Immature natural killer cell (primary cell): Measurements from ENCODE around the gene ZSWIM7. TPM values are rescaled to one million over a fixed set of nuclear protein-coding genes. Genes with fewer than 3 reads are reported as not detected.

Source experiments
- DNase-seq, 3 donors: peaks; one replicate each; pipeline ENCODE4 v3.0.0; 2022; ENCODE audit warnings: mixed read lengths in 1 of 3
- H3K27ac Mint-ChIP-seq, 6 donors: one replicate each; pipeline ENCODE4 v1.8.0; 2020; ENCODE audit warnings: mixed read lengths in 6 of 6, mild to moderate bottlenecking in 5 of 6, inconsistent platforms in 4 of 6, moderate library complexity in 3 of 6
- H3K27me3 Mint-ChIP-seq, 3 donors: one replicate each; pipeline ENCODE4 v1.8.0; 2020 to 2021; ENCODE audit warnings: low read depth in 3 of 3, mild to moderate bottlenecking in 3 of 3, mixed read lengths in 3 of 3, moderate library complexity in 3 of 3, inconsistent platforms in 1 of 3
- H3K36me3 Mint-ChIP-seq, 3 donors: one replicate each; pipeline ENCODE4 v1.8.0; 2020; ENCODE audit warnings: mixed read lengths in 3 of 3, inconsistent platforms in 2 of 3, mild to moderate bottlenecking in 2 of 3
- H3K4me1 Mint-ChIP-seq, 2 donors: one replicate each; pipeline ENCODE4 v1.8.0; 2020; ENCODE audit warnings: inconsistent platforms in 2 of 2, mild to moderate bottlenecking in 2 of 2, mixed read lengths in 2 of 2, moderate library complexity in 1 of 2
- H3K4me3 Mint-ChIP-seq, 5 donors: one replicate each; pipeline ENCODE4 v1.8.0; 2020; ENCODE audit warnings: mild to moderate bottlenecking in 5 of 5, mixed read lengths in 5 of 5, inconsistent platforms in 3 of 5, moderate library complexity in 3 of 5
- H3K9me3 Mint-ChIP-seq, 6 donors: one replicate each; pipeline ENCODE4 v1.8.0; 2020; ENCODE audit warnings: mild to moderate bottlenecking in 6 of 6, mixed read lengths in 6 of 6, inconsistent platforms in 4 of 6, moderate library complexity in 3 of 6
- polyA plus RNA-seq, 3 donors: library from polyadenylated mRNA; unstranded; fragments of 300-500 nt; fragmentation: Illumina TruSeq; gene quantifications; one replicate each; pipeline ENCODE4 v1.2.3, GENCODE V29; 2021

Gene ZSWIM7
- polyA plus RNA-seq, 3 donors from 2014 or later, result 47.0 to 67.8 (median 67.6) TPM

GRCh38 chr17:15965528-15965927, 34.0 kb downstream of the ZSWIM7 start:
- Mint-ChIP-seq H3K9me3 (peaks cover 0 to 1% (median 0%) of the 10 kb centered on the region in 6 donors), H3K36me3 (peaks cover 0 to 3% (median 0%) of the 10 kb centered on the region in 3 donors), H3K27ac (peak overlapping the region in 1 of 6 donors; percentile 21), H3K4me1 (peaks cover 3 to 6% of the 10 kb centered on the region in 2 donors), H3K4me3 (no peak overlapping the region), H3K27me3 (peaks cover 0 to 12% (median 3%) of the 10 kb centered on the region in 3 donors)
- no peak for DNase-seq

- peaks cover 0 to 3% (median 0%) of the 10 kb centered on the region in 3 donors for H3K36me3 Mint-ChIP-seq
- no peak overlapping the region for H3K4me3 Mint-ChIP-seq
- peaks cover 0 to 10% (median 3%) of the 10 kb centered on the region in 3 donors for H3K27me3 Mint-ChIP-seq
- peaks cover 10 to 15% of the 10 kb centered on the region in 2 donors for H3K4me1 Mint-ChIP-seq
- no peaks in the 10 kb centered on the region for H3K9me3 Mint-ChIP-seq
- H3K27ac Mint-ChIP-seq, result no peak overlapping the region
- no peak for DNase-seq
Observed at GRCh38 chr17:15963670-15964110, 35.8 kb downstream of the ZSWIM7 start.

GRCh38 chr17:15958484-15958854, 41.0 kb downstream of the ZSWIM7 start:
- no peak overlapping the region for H3K4me3 Mint-ChIP-seq
- H3K9me3 Mint-ChIP-seq, result no peaks in the 10 kb centered on the region
- no peak for DNase-seq
- no peaks in the 10 kb centered on the region for H3K36me3 Mint-ChIP-seq
- H3K4me1 Mint-ChIP-seq, result peaks cover 8 to 10% of the 10 kb centered on the region in 2 donors
- H3K27me3 Mint-ChIP-seq, result peaks cover 3 to 6% (median 3%) of the 10 kb centered on the region in 3 donors
- H3K27ac Mint-ChIP-seq, result peak overlapping the region in 2 of 6 donors; percentile 8 to 25

GRCh38 chr17:15957608-15958307, 41.7 kb downstream of the ZSWIM7 start:
- H3K27ac Mint-ChIP-seq, result peak overlapping the region in 1 of 6 donors; percentile 46
- H3K4me3 Mint-ChIP-seq, result no peak overlapping the region
- H3K27me3 Mint-ChIP-seq, result peaks cover 3 to 6% (median 3%) of the 10 kb centered on the region in 3 donors
- peaks cover 8 to 10% of the 10 kb centered on the region in 2 donors for H3K4me1 Mint-ChIP-seq
- no peaks in the 10 kb centered on the region for H3K9me3 Mint-ChIP-seq
- no peak for DNase-seq
- no peaks in the 10 kb centered on the region for H3K36me3 Mint-ChIP-seq

GRCh38 chr17:15957206-15957605, 42.3 kb downstream of the ZSWIM7 start:
- Mint-ChIP-seq H3K9me3 (no peaks in the 10 kb centered on the region), H3K4me3 (no peak overlapping the region), H3K4me1 (peaks cover 8 to 10% of the 10 kb centered on the region in 2 donors), H3K27me3 (peaks cover 3 to 6% (median 3%) of the 10 kb centered on the region in 3 donors), H3K36me3 (no peaks in the 10 kb centered on the region), H3K27ac (no peak overlapping the region)
- no peak for DNase-seq

- Mint-ChIP-seq H3K9me3 (no peaks in the 10 kb centered on the region), H3K4me3 (no peak overlapping the region), H3K4me1 (peaks cover 8 to 10% of the 10 kb centered on the region in 2 donors), H3K27ac (no peak overlapping the region), H3K36me3 (no peaks in the 10 kb centered on the region), H3K27me3 (peaks cover 3 to 6% (median 3%) of the 10 kb centered on the region in 3 donors)
- DNase-seq, result no peak
Observed at GRCh38 chr17:15955793-15956541, 43.5 kb downstream of the ZSWIM7 start.

- H3K27me3 Mint-ChIP-seq, result peaks cover 3 to 8% (median 3%) of the 10 kb centered on the region in 3 donors
- H3K27ac Mint-ChIP-seq, result no peak overlapping the region
- no peaks in the 10 kb centered on the region for H3K36me3 Mint-ChIP-seq
- H3K4me1 Mint-ChIP-seq, result peaks cover 7% of the 10 kb centered on the region in 2 donors
- no peak overlapping the region for H3K4me3 Mint-ChIP-seq
- no peaks in the 10 kb centered on the region for H3K9me3 Mint-ChIP-seq
- DNase-seq, result no peak
Observed at GRCh38 chr17:15954222-15954621, 45.3 kb downstream of the ZSWIM7 start.

- Mint-ChIP-seq H3K4me3 (no peak overlapping the region), H3K36me3 (no peaks in the 10 kb centered on the region), H3K27ac (no peak overlapping the region), H3K9me3 (no peaks in the 10 kb centered on the region), H3K27me3 (peaks cover 3 to 5% (median 3%) of the 10 kb centered on the region in 3 donors), H3K4me1 (peaks cover 0 to 1% of the 10 kb centered on the region in 2 donors)
- DNase-seq, result no peak
Observed at GRCh38 chr17:15952916-15953790, 46.4 kb downstream of the ZSWIM7 start.

GRCh38 chr17:15952048-15952532, 47.4 kb downstream of the ZSWIM7 start:
- Mint-ChIP-seq H3K4me1 (peaks cover 0 to 1% of the 10 kb centered on the region in 2 donors), H3K27ac (no peak overlapping the region), H3K9me3 (no peaks in the 10 kb centered on the region), H3K4me3 (no peak overlapping the region), H3K27me3 (peaks cover 2 to 5% (median 5%) of the 10 kb centered on the region in 3 donors), H3K36me3 (no peaks in the 10 kb centered on the region)
- DNase-seq, result no peak

- no peak for DNase-seq
- Mint-ChIP-seq H3K36me3 (no peaks in the 10 kb centered on the region), H3K27ac (no peak overlapping the region), H3K4me3 (no peak overlapping the region), H3K9me3 (no peaks in the 10 kb centered on the region), H3K4me1 (peaks cover 0 to 1% of the 10 kb centered on the region in 2 donors), H3K27me3 (peaks cover 4 to 9% (median 5%) of the 10 kb centered on the region in 3 donors)
Observed at GRCh38 chr17:15951368-15952047, 48.0 kb downstream of the ZSWIM7 start.

- Mint-ChIP-seq H3K4me3 (no peak overlapping the region), H3K27me3 (peaks cover 8 to 17% (median 14%) of the 10 kb centered on the region in 3 donors), H3K9me3 (no peaks in the 10 kb centered on the region), H3K27ac (no peak overlapping the region), H3K36me3 (peaks cover 0 to 3% (median 0%) of the 10 kb centered on the region in 3 donors), H3K4me1 (peaks cover 9 to 10% of the 10 kb centered on the region in 2 donors)
- DNase-seq, result no peak
Observed at GRCh38 chr17:15947976-15948752, 51.3 kb downstream of the ZSWIM7 start.

- Mint-ChIP-seq H3K4me1 (peaks cover 9 to 10% of the 10 kb centered on the region in 2 donors), H3K4me3 (no peak overlapping the region), H3K27me3 (peaks cover 8 to 17% (median 14%) of the 10 kb centered on the region in 3 donors), H3K36me3 (peaks cover 0 to 3% (median 0%) of the 10 kb centered on the region in 3 donors), H3K9me3 (no peaks in the 10 kb centered on the region), H3K27ac (no peak overlapping the region)
- DNase-seq, result no peak
Observed at GRCh38 chr17:15947271-15947670, 52.2 kb downstream of the ZSWIM7 start.
